Fibroblast of the conjunctiva (primary cell): ENCODE data around the gene RYR1.
"Not testable (repeated sequence)": the region's sequence is repeated elsewhere in the genome, so short reads cannot be mapped to it uniquely, and the experiment has no call there.

Source experiments
- DNase-seq: peaks from one replicate; pipeline ENCODE4 v3.0.0-alpha.2; 2010; ENCODE audit warnings: low read depth

Gene RYR1

DNA sequence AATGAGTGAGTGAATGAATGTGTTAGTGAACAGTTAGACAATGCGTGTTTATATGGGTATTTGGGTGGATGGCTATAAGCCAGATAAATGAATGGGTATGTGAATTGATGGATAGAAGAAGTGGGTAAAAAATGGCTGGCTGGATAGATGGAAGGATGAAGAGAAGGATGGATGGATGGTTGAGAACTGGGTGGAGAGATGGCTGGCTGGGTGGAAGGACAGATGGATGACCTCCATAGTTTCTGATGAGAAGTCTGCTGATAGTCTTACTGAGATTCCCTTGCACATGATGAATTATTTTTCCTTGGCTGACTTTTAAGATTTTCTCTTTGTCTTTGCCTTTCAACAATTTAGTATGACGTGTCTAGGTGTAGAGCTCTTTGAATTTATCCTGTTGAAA, 57.4 kb downstream of the RYR1 start:
- DNase-seq, result no peak

DNA sequence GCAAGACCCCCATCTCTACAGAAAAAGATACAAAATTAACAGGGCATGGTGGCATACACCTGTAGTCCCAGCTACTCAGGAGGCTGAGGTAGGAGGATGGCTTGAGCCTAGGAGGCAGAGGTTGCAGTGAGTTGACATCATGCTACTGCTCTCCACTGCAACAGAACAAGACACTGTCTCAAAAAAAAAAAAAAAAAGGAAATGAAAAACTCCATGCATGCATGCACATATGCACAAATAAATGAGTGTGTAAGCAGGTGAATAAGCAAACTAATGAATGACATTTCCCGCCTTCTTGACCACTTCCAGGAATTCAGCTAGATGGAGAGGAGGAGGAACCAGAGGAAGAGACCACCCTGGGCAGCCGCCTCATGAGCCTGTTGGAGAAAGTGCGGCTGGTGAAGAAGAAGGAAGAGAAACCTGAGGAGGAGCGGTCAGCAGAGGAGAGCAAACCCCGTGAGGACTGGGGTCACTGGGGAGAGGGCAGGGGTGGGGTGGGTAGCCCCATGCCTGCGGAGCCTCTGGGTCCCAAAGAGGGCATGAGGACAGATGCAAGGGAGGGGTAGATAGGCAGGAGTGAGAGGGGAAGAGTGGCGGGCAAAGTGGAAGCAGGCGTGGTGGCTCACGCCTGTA, 58.8 kb downstream of the RYR1 start:
- no peak for DNase-seq

DNA sequence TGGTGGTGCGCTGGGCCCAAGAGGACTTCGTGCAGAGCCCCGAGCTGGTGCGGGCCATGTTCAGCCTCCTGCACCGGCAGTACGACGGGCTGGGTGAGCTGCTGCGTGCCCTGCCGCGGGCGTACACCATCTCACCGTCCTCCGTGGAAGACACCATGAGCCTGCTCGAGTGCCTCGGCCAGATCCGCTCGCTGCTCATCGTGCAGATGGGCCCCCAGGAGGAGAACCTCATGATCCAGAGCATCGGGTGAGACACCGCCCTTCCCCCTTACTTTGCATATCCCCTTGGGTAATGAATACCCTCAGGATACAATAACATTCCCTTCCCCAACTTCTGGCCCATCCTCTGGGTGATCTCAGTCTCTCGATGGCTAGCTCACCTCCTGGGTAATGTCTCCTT, 60.9 kb downstream of the RYR1 start:
- DNase-seq, result no peak

GRCh38 chr19:38495375-38495774, 61.9 kb downstream of the RYR1 start:
- not testable (repeated sequence) for DNase-seq

- no peak for DNase-seq
Measured at GRCh38 chr19:38496116-38496515, 62.6 kb downstream of the RYR1 start.

DNA sequence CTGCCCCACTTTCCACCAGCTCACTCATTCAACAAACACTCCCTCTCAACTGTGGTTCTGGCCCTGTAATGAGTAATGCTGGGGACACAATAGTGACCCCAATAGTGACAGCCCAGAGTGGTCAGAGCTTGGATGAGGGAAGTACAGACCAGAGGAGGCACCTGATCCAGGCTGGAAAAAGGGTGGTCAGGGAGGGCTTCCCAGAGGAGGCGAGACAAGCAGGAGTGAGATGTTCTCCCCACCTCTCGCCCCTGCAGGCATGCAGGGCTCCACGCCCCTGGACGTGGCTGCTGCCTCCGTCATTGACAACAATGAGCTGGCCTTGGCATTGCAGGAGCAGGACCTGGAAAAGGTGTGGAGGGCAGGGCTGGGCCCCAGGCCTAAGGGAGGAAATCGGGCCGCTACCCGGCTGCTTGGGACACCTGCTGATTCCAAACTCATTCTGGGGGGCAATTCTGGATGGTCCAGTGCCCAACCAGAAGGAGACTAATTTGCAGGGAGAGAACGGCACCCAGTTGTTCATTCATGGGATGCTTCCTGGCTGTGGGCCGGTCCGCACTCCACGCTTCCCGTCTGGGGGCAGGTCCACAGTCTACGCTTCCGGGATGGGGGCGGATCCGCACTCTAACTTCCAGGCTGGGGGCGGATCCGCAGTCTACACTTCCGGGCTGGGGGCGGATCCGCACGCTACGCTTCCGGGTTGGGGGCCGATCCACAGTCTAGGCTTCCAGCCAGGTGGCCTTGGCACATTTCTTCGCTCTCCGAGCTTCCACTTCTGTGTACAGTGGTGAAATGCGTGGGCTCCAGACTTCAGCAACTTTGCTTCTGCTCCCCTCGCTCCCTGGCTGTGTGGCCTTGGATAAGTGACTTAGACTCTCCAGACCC, 63.4 kb downstream of the RYR1 start:
- DNase-seq, result no peak

DNA sequence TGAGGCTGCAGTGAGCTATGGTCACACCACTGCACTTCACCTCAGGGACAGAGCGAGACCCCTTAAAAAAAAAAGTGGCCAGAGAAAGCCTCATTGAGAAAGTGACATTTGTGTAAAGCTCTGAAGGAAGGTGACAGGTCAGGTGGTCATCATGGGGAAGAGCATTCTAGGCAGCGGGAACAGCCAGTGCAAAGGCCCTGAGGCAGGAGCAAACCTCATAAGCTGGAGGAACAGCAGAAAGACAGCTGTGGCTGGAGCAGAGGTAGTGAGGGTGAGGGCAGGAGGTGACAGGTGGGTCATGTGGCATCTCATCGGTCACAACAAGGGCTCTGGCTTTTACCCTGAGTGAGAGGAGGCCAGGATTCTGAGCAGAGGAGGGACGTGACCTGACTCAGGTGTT, 64.4 kb downstream of the RYR1 start:
- no peak for DNase-seq

DNA sequence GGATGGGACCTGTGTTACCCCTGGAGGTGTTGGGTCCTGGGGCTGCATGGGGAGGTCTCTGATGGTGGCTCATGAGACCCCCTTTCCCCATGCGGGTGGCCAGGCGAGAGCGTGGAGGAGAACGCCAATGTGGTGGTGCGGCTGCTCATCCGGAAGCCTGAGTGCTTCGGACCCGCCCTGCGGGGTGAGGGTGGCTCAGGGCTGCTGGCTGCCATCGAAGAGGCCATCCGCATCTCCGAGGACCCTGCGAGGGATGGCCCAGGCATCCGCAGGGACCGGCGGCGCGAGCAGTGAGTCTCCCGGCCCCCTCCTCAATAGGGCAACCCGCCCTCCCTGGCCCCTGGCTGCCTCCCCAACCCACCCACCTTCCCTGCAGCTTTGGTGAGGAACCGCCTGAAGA, 66.0 kb downstream of the RYR1 start:
- no peak for DNase-seq

DNA sequence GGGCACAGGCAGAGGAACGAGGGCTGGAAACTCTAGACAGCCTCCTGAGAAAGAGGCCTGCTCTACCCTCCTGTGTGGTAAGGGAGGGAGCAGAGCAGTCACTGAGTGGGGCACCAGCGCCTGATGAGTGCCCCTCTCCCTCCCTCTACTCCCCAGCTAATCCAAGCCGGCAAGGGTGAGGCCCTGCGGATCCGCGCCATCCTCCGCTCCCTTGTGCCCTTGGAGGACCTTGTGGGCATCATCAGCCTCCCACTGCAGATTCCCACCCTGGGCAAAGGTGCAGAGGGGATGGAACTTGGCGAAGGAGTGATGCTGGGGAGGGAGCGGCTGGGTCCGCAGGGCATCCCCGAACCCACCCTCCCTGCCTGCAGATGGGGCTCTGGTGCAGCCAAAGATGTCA, 67.0 kb downstream of the RYR1 start:
- no peak for DNase-seq

DNA sequence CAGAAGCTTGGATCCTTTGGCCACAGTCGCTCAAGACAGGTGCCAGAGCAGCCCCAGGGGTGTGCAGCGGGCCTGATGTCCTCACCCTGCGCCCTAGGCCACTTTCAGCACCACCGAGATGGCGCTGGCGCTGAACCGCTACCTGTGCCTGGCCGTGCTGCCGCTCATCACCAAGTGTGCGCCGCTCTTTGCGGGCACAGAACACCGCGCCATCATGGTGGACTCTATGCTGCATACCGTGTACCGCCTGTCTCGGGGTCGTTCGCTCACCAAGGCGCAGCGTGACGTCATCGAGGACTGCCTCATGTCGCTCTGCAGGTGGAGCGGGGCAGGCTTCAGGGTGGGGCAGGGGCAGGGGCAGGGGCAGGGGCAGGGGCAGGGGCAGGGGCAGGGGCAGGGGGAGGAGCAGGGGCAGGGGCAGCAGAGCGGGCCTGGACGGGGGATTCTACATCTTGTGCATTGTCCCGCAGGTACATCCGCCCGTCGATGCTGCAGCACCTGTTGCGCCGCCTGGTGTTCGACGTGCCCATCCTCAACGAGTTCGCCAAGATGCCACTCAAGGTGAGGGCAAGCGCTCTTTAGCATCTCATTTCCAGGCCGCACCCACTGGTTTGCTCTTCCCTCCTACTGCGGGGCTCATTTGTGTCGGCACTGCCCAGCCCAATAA, 69.1 kb downstream of the RYR1 start:
- no peak for DNase-seq

GRCh38 chr19:38503077-38503410, 69.6 kb downstream of the RYR1 start:
- no peak for DNase-seq

DNA sequence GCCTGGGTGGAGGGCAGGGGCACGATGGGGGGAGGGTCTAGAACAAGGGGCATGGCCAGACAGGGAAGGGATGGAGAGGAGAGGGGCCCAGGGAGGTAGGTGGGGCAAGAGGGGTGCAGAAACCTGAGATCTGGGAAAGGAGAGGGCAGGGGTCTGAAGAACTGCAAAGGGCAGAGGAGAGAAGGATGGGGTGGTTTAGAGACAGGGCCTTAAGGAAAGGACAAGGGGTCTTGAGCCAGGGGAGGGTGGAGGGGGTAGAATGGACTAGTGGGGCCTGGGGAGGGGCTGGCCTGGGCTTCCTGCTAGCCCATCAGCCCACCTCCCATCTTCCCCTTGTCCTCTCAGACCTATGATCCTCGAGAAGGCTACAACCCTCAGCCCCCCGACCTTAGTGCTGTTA, 72.5 kb downstream of the RYR1 start:
- no peak for DNase-seq

DNA sequence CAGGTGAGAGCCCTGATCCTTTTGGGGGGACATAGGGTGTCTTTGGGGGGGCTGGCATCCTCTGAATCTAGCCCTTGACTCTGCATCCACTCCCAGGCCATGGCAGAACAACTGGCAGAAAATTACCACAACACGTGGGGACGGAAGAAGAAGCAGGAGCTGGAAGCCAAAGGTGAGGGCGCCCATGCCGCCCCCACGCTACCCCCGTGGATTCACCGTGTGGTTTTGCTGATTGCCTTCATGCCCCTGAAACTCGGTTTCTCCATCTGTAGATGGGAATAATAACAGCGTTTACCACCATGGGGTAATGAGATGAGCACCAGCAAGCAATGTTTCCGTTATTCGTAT, 72.9 kb downstream of the RYR1 start:
- DNase-seq, result no peak

GRCh38 chr19:38506723-38507550, 73.4 kb downstream of the RYR1 start:
- no peak for DNase-seq

DNA sequence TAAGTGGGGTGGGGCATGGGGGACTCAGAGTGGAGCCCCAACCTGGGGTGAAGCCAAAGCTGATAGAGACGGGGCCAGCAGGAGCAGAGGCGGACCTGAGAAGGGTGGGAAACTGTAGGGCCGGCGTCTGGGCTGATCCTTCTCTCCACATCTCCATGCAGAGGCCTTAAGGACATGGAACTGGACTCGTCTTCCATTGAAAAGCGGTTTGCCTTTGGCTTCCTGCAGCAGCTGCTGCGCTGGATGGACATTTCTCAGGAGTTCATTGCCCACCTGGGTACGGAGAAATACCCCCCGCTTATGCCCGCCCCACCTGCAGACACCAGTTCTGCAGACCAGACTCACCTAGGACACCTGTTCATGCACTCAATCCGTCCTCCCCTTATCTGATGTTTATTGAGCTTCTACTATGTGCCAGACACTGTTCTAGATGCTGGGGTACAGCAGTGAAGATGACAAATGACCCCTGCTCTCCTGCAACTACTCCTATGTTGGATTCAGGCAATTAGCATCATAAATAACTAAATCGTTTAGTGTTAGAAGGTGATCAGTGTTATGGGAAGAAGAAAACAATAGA, 74.1 kb downstream of the RYR1 start:
- no peak for DNase-seq

GRCh38 chr19:38508507-38508906, 75.0 kb downstream of the RYR1 start:
- DNase-seq, result no peak

DNA sequence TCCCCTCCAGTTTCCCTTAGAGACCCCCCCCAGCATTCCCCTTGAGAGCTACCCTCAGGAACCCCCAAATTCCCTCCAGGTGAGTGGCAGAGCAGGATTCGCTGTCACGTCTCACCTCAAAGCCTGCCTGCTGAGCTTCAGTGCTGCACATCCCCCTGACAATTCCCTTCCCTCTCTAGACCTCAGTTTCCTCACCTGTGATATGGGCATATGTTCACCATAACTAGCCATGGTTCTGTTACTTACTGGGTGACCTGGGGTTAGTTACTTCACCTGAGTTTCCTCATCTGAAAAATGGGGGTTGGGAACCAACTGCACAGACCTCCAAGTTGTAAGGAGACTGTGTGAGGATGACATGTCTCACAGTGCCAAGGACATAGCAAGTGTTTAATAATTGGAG, 75.5 kb downstream of the RYR1 start:
- no peak for DNase-seq

DNA sequence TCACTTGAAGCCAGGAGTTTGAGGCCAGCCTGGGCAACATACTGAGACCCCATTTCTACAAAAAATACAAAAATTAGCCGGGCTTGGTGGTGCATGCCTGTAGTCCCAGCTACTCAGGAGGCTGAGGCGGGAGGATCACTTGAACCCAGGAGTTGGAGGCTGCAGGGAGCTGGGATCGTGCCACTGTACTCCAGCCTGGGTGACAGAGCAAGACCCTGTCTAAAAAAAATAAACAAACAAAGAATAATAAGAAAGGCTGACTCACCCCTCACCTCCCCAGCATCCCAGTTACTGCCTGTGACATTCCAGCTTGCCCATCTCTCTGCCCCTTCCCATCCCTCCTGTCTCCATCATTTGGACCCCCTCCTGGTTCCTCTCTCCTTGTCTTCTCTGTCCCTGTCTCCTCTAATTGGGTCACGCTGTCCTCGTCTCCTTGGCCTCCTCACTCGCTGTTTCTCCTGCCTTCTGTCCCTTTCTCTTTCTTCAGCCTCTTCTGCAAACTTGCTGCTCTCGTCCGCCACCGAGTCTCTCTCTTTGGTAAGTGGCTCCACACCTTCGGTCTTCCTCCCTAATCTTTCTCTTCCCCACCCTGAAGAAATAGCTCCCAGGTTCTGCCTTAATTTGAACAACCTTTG, 77.7 kb downstream of the RYR1 start:
- no peak for DNase-seq

- DNase-seq, result no peak
Measured at GRCh38 chr19:38512277-38512676, 78.8 kb downstream of the RYR1 start.

GRCh38 chr19:38513156-38513555, 79.7 kb downstream of the RYR1 start:
- DNase-seq, result not testable (repeated sequence)

- DNase-seq, result no peak
Measured at GRCh38 chr19:38513762-38514167, 80.3 kb downstream of the RYR1 start.
